ES-I3 (cell line): Measurements from ENCODE around the gene RASEF.
"Not testable (repeated sequence)": the region's sequence is repeated elsewhere in the genome, so short reads cannot be mapped to it uniquely, and the experiment has no call there.

Experiments
- H3K36me3 ChIP-seq: 2 replicates; pipeline ENCODE4 v1.6.1; 2013; ENCODE audit warnings: mild to moderate bottlenecking, low read length, control low read depth, moderate library complexity; ENCODE audit not compliant: insufficient read depth
- H3K4me1 ChIP-seq: 2 replicates; pipeline ENCODE4 v1.6.1; 2013; ENCODE audit warnings: mild to moderate bottlenecking, control low read depth, low read length; ENCODE audit not compliant: insufficient read depth
- H3K9ac ChIP-seq: 2 replicates; pipeline ENCODE4 v1.6.1; 2013; ENCODE audit warnings: low read depth, mild to moderate bottlenecking, low read length, moderate library complexity
- H3K9me3 ChIP-seq: 2 replicates; pipeline ENCODE4 v1.6.1; 2013; ENCODE audit warnings: mild to moderate bottlenecking, low read length, moderate library complexity; ENCODE audit not compliant: control insufficient read depth, insufficient read depth

Gene RASEF

DNA sequence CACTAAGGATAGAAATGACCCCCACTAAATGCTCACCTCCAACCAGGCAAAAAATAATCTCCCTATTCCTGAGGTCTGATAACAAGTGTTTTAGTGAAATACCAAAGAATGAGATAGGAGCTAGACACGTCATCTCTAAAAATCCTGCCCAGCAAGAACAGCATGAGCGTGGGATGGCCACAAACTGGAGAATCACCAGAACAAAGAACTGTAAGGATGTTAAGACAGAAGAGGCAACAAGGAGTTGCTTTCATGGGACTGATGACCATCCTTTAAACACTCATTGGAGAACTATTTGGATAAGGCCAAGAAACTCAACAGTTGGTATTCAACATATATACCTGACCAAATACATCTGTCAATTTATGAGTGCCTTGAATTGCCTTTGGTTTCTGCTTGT, 113.7 kb downstream of the RASEF start:
- Histone ChIP-seq H3K9ac (no peak overlapping the region), H3K36me3 (no peaks in the 10 kb centered on the region), H3K9me3 (no peaks in the 10 kb centered on the region), H3K4me1 (peaks cover 11% of the 10 kb centered on the region)

DNA sequence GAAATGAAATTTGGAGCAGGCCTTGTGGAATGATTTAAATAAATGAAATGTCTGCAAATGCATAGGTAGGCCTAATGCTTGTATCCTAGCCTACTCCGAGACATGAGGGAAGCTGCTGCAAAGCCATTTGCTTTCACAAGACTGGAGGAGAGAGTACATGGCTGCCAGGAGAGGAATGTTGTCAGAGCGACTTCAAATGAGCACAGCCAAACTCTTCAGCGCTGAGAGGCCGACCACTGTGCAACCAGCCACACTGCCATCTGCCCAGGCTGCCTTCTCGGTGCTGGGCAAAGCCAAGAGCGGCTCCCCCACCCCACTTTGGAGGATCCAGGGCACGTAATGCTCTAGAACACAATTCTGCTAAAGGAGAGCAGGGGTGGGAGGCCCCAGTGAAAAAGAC, 122.6 kb downstream of the RASEF start:
- Histone ChIP-seq H3K9ac (no peak overlapping the region), H3K9me3 (no peaks in the 10 kb centered on the region; the same call in 1 of the 2 replicates), H3K36me3 (no peaks in the 10 kb centered on the region), H3K4me1 (peaks cover 4% of the 10 kb centered on the region; the same call in 1 of the 2 replicates)

DNA sequence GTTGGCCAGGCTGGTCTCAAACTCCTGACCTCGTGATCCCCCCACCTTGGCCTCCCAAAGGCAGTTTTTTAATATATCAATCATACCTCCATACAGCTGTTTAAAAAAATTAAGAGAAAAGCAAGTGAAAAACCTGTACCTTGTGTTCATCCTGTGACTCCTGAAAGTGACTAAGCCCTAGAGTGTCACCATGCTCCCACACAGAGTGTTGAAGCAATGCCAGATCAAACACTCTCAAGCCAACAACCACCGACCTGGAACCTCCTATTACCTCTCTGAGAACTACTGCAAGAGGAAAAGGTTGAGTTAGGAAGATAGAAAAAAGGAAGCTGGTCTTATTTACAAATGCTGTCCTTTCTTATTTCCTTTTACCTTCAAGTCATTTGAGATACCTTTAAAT, 123.5 kb downstream of the RASEF start:
- Histone ChIP-seq H3K36me3 (no peaks in the 10 kb centered on the region), H3K9ac (no peak overlapping the region), H3K4me1 (peaks cover 12% of the 10 kb centered on the region; the same call in 1 of the 2 replicates), H3K9me3 (no peaks in the 10 kb centered on the region; the same call in 1 of the 2 replicates)

DNA sequence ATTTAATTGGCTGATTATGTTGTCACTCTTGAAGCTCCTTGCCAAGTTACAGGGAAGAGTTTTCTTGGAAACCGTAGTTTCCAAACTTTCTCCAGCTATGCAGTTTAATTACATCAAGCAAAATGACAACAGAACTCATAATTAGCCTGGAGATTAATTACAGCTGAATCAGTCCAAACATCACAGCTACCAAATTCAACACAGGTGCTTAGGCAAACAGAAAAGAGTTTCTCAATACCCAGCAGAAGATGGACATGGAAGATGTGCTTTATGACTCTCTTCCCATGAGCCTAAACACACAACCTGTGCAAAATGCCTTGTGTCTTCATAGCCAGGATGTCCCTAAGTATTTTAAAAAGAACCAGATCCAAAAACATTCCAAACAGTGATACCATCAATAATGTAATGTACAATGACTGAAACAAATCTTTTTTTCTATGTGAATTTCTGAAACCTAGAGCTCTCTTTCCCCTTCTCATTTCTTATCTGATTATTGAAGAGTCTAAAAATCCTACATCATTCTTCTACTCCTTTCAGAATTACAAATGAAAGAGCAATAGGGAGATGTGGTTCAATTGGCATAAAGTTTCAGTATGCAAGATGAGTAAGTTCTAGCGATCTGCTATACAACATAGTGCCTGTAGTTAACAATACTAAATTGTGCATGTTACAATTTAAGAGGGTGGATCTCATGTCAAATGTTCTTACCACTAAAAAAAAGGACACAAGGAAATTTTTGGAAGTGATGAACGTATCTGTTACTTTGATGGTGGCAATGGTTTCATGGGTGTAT, 124.3 kb downstream of the RASEF start:
- Histone ChIP-seq H3K4me1 (peaks cover 13% of the 10 kb centered on the region; the same call in 1 of the 2 replicates), H3K9me3 (no peaks in the 10 kb centered on the region), H3K9ac (no peak overlapping the region), H3K36me3 (no peaks in the 10 kb centered on the region)

DNA sequence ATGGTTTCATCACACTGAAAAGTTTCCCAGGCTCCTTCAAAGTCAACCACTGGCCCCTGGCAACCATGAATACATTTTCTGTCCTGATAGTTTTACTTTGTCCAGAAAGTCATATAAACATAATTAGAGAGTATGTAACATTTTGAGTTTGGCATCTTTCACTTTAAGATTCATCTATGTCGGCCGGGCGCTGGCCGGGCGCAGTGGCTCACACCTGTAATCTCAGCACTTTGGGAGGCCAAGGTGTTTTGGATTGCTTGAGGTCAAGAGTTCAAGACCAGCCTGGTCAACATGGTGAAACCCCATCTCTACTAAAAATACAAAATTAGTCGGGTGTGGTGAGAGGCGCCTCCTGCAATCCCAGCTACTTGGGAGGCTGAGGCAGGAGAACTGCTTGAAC, 126.4 kb downstream of the RASEF start:
- not testable (repeated sequence) for H3K36me3 ChIP-seq, H3K9me3 ChIP-seq, H3K9ac ChIP-seq
- H3K4me1 ChIP-seq, result peaks cover 13% of the 10 kb centered on the region; the same call in 1 of the 2 replicates

DNA sequence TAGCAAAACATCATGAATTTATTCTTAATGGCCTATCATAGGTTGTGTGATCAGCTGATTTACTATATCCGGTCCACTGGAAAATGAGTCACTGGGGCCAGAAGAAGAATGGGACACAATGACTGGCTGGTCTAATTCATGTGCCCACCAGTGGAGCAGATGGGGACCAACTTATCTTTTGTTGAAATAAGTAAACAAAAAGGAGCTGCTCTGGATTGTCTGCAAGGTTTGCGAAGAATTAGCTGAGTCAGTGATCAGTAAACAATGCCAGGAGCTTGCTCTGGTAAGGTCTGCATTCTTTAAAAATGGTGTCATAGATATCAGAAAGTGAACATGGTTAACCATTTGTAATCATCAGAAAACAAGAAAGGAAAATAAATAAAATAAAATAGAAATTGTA, 128.0 kb downstream of the RASEF start:
- Histone ChIP-seq H3K4me1 (peaks cover 13% of the 10 kb centered on the region; the same call in 1 of the 2 replicates), H3K9ac (no peak overlapping the region), H3K36me3 (no peaks in the 10 kb centered on the region), H3K9me3 (no peaks in the 10 kb centered on the region)

DNA sequence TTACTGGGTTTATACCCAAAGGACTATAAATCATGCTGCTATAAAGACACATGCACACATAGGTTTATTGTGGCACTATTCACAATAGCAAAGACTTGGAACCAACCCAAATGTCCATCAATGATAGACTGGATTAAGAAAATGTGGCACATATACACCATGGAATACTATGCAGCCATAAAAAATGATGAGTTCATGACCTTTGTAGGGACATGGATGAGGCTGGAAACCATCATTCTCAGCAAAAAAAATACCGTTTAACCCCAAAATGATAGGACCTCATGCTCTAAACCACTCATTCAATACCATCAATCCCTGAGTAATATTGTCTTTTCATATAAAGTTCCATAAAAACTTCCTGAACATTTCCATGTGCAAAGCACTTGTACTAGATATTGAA, 128.9 kb downstream of the RASEF start:
- H3K9me3 ChIP-seq, result not testable (repeated sequence)

DNA sequence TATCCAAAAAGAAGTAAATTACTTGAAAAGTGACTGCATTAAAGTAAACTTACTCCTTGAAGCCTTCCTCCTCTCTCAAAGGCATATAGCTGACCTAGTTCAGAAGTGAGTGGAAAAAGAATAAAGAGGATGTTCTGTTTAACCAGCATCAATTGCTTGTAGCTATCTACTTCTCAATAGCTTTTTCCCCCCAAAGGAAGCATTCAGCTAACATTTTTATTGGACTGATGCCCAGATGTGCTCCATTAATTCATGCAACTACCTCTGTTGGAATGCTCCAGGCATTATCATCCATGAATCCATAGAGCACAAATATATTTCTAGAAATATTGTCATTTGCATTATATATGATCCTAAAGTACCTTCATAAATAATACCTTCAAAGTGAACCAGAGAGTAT, 132.8 kb downstream of the RASEF start:
- H3K36me3 ChIP-seq, result no peaks in the 10 kb centered on the region
- no peaks in the 10 kb centered on the region for H3K9me3 ChIP-seq
- no peak overlapping the region for H3K9ac ChIP-seq
- H3K4me1 ChIP-seq, result peaks cover 6% of the 10 kb centered on the region; the same call in 1 of the 2 replicates

More for the DNA sequence above, 128.9 kb downstream of the RASEF start:
- H3K36me3 ChIP-seq, H3K9ac ChIP-seq: not testable (repeated sequence)
- H3K4me1 ChIP-seq, result peaks cover 13% of the 10 kb centered on the region; the same call in 1 of the 2 replicates
